GM18951 (cell line): ENCODE measurements around the gene TMEM132E.

ENCODE experiments used
- POLR2A ChIP-seq: IDR thresholded peaks from 4 replicates; pipeline ENCODE4 v1.6.1; 2011; ENCODE audit warnings: mild to moderate bottlenecking; ENCODE audit not compliant: insufficient read length, insufficient read depth; ENCODE audit errors: extremely low read depth
- in situ Hi-C: fragments of 300-500 bp; cut with MboI; formaldehyde crosslinking; loops from one replicate; pipeline ENCODE4 v1.12.0; 2022; ENCODE audit warnings: low sequenced_read_pairs, mixed read lengths, inconsistent platforms; ENCODE audit not compliant: unreplicated experiment

The TMEM132E gene

DNA sequence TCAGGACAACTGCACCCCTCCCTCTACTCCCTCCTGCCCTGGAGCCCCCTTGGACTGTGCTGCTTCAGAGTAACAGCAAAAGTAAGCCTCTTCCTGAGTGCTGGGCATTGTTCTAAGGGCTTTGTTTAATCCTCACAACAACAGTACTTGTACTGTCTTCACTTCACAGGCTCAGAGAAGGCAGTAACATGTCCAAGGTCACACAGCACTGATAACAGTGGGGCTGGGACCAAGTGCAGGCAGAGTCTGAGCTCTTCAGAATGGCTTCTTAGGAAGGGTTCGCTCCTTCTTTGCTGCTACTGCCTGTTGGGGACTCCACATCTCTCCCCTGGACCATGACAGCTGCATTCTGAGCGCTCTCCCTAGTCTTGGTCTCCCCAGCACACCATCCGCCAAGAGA is 24.6 kb downstream of the TMEM132E start:
- in situ Hi-C loops, result no loop called here
- TF ChIP-seq POLR2A, result no peak

DNA sequence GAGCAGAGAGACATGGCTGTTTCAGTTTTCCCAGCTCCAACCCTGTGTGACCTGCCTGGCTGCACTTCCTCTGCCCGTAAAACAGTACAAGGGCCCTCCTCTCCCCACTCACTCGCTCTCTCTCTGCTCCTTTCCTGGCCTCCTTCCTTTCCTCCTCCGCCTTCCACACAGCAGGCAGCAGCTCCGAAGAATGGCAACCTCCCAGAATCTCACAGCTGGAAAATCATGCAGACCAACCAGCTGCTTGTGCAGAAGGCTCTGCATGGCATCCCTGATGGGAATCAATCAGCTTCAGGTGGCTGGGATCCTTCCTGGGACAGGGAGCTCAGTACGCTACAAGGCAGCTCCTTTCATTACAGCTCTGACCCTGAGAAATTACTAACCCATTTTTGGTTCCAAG is 27.4 kb downstream of the TMEM132E start:
- TF ChIP-seq POLR2A, result no peak
- in situ Hi-C loops, result no loop called here

GRCh38 chr17:34607917-34608316 is 28.5 kb downstream of the TMEM132E start:
- in situ Hi-C loops, result no loop called here
- no peak for TF ChIP-seq POLR2A

DNA sequence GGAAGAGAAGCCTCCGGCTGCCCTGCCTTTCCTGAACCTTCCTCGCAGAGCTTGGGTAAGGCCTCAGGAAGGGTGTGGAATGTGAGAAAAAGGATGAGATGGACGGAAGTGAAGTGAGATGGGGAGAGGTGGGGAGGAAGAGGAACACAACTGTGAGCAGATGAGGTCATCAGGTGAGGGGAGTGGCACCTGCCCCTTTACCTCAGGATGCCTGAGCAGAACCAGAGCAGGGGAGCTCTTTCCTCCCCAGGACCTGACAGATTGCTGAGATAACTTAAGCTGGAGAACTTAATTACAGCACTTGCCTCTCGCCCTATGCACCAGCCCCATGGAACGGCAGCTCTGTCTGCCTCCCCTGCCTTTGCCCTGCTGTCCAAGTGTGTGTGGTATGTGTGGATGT is 29.8 kb downstream of the TMEM132E start:
- TF ChIP-seq POLR2A, result no peak
- in situ Hi-C loops, result no loop called here

DNA sequence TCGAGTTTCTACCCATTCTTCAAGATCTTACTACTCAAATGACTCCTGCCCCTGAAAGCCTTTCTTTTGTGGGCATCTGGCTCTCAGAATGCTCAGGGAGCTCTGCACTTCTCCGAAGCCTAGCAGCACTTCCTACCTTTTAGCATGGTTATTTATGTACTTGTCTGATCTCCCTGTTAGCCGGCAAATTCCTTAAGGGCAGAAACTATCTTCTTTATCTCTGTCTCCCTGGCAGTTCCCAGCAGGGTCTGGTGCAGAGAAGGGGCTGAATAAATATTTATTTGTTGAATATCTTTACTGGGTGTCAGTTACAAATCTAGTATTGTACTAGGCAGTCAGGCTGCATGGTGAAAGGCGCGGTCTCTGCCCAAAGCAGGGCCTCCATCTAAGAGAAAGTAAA is 30.7 kb downstream of the TMEM132E start:
- TF ChIP-seq POLR2A, result no peak
- in situ Hi-C loops, result no loop called here

- no peak for TF ChIP-seq POLR2A
- in situ Hi-C loops, result no loop called here
These were observed 31.1 kb downstream of the TMEM132E start for GRCh38 chr17:34610506-34610905.

DNA sequence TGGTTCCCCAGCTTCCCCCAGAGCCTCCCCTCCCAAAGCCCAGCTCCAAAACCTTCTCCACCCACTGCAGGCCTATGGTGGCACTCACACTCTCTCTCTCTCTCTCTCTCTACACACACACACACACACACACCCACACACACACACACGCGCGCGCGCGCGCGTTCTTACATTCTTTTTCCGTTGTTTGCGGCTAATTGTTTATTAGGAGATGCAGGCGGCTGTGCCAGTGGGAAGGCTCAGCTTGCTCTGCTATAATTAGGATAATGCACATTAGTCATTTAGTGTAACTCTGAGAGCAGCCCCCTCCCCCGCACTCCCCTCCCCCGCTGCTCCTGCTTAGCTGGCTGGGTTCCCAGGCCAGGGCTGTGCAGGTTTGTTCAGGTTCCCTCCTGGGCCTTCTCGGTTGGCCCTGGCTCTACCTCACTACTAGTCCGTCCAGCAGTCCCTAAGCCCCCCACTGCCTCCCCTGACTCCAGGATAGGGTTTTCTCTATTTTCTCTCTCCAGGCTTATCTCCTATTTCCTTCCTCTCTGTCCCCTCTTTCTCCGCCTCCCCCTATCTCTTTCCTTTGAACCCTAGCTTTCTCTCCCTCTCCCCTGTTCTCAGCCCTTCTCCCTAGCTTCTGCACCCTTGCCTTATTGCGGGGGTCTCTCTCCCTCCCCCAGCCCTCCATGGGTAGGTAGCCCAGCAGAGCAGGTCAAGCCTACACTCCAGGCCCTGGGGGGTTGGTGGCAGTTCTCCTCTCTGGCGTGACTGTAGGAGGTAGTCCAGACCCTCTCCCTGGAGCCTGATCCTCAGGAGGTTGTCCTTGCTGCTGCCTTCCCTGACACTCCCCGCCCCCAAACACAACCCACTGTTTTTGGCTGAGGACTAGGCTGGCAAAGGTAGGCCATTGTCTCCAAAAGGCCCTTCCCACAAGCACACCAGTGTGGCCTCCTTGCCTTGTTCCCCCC is 34.0 kb downstream of the TMEM132E start:
- in situ Hi-C loops, result no loop called here
- TF ChIP-seq POLR2A, result no peak

GRCh38 chr17:34614698-34615097 is 35.3 kb downstream of the TMEM132E start:
- in situ Hi-C loops, result no loop called here
- TF ChIP-seq POLR2A, result no peak

DNA sequence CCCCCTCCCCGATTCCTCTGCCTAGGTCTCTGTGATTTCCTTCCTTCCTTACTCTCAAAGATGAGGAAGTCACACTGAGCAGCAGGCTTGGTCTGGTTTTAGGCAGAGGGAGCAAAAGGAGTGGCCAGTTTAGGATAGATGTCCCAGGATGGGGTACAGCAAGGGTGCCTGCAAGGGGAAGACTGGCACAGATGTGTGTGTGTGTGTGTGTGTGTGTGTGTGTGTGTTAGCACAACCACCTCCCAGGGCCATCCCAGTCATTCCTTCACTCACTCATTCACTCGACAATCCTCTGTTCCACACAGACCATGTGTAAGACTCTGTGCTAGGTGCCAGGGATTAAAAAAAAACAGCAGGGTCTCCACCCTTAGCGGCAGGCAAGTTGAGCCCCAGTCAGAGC is 35.9 kb downstream of the TMEM132E start:
- no peak for TF ChIP-seq POLR2A
- in situ Hi-C loops, result no loop called here

GRCh38 chr17:34616148-34616547 is 36.8 kb downstream of the TMEM132E start:
- no peak for TF ChIP-seq POLR2A
- in situ Hi-C loops, result no loop called here

- in situ Hi-C loops, result no loop called here
- TF ChIP-seq POLR2A, result no peak
These were observed 38.0 kb downstream of the TMEM132E start for GRCh38 chr17:34617398-34617797.

DNA sequence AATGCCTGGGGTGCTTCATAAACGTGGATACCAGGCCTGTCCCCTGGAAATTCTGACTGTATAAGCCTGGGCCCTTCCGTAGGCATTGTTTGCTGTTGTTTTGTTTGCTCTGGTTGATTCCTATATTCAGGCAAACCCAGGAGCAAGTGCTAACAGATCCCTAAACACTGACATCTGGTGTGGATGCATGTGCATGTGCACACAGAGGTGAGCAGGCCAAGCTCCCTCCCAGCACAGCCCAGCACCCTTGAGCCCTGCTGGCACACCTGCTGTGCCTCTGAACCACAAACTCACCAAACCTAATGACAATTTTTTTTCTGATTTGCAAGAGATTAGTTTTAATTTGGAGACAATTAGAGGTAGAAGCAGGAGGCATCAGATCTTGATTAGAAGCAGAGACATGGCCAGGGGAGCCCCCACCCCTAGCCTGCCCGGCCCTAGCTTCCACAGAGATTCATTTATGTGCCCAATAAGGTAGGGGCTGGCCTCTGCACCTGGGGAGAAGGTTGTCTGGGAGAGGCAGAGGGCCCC is 40.4 kb downstream of the TMEM132E start:
- no peak for TF ChIP-seq POLR2A
- in situ Hi-C loops, result no loop called here

- in situ Hi-C loops, result no loop called here
- no peak for TF ChIP-seq POLR2A
These were observed 41.1 kb downstream of the TMEM132E start for GRCh38 chr17:34620458-34620857.
